ENCODE data around the gene SLC4A2. TPM values are rescaled to one million over a fixed set of nuclear protein-coding genes. Genes with fewer than 3 reads are reported as not detected.

Gene SLC4A2
- polyA plus RNA-seq, 2 donors, result 35.7 to 45.5 TPM

DNA sequence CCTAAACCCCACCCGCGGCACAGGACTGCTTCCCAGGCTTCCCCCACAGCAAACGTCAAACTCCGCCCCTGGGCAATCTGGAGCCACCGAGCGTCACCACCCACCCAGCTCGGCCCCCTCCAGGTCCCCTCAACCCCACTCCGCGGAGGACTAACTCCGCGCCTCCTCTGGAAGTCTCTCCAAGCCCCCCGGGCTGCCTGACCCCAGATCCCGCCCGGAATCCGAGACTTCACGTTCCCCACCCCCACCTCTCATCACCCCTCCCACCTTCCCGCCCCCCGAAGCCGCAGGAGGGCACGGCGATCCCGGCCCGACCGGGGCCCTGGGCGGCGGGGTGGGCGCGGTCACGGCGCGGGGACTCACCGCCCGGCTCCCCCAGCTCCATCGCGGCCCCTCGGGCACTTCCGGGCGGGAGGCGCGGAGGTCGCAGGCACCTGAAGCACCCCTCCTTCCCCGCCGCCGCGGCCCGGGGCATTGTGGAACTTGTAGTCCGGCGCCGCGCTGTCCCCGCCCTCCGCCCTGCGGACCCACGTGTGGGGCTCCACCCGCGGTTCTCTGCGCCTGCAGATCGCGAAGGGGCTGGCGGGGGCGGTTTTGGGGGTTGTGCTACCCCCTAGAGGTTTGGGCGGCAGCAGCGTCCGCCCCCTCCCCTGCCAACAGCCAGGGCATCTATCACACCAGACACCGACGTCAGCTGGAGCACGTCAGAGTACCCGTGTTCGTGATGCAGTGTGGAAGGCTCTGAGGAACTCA, 23.9 kb downstream of the SLC4A2 start, which contains the start of gene TMUB1:
TMUB1 (minus strand) TSS at position 423 of the 753 bp plus-strand sequence. CDS start 930 bp downstream, outside the sequence.
- Histone ChIP-seq H3K9me3 (ENCODE audit: control insufficient read depth in 2 of 2, insufficient read depth in 1 of 2, low read depth in 1 of 2, low read length in 1 of 2) (no peaks in the 10 kb centered on the region), H3K27ac (ENCODE audit: low read depth in 2 of 2, low read length in 1 of 2) (peak within 1 kb of the TSS; percentile 85 to 95), H3K27me3 (ENCODE audit: control insufficient read depth in 1 of 2, insufficient read depth in 2 of 2, low read length in 2 of 2) (no peaks in the 10 kb centered on the region), H3K36me3 (ENCODE audit: control insufficient read depth in 2 of 2, insufficient read depth in 2 of 2, low read length in 1 of 2) (no peaks in the 10 kb centered on the region), H3K4me1 (ENCODE audit: control insufficient read depth in 2 of 2, insufficient read depth in 2 of 2, low read length in 1 of 2) (peaks cover 22 to 28% of the 10 kb centered on the region in 2 donors), H3K4me3 (ENCODE audit: low read depth in 1 of 2, low read length in 2 of 2) (peak within 1 kb of the TSS; percentile 71 to 92)
- 1% methylated on average over 61 to 69 of the region's 69 CpGs for WGBS, 2 donors

DNA sequence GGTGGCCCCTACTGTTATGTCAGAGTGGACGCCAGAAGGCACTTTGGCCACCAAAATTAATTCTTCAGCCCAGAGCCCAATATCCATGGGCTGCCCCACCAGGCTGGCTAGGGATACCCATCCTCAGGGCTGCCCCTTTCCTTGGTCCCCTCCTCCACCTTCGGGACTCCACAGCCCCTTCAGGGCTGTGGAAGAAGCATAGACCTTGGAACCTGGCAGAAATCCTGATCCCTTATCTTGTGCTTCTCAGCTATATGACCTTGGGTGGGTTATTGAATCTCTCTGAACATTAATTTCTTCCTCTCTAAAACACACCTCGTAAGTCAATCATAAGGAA, 24.4 kb downstream of the SLC4A2 start:
- Histone ChIP-seq H3K27ac (ENCODE audit: low read depth in 2 of 2, low read length in 1 of 2) (no peak overlapping the region), H3K4me3 (ENCODE audit: low read depth in 1 of 2, low read length in 2 of 2) (peak overlapping the region; percentile 71 to 92), H3K27me3 (ENCODE audit: control insufficient read depth in 1 of 2, insufficient read depth in 2 of 2, low read length in 2 of 2) (no peaks in the 10 kb centered on the region), H3K36me3 (ENCODE audit: control insufficient read depth in 2 of 2, insufficient read depth in 2 of 2, low read length in 1 of 2) (no peaks in the 10 kb centered on the region), H3K9me3 (ENCODE audit: control insufficient read depth in 2 of 2, insufficient read depth in 1 of 2, low read depth in 1 of 2, low read length in 1 of 2) (no peaks in the 10 kb centered on the region), H3K4me1 (ENCODE audit: control insufficient read depth in 2 of 2, insufficient read depth in 2 of 2, low read length in 1 of 2) (peaks cover 19 to 33% of the 10 kb centered on the region in 2 donors)
- 20 to 35% methylated on average over 3 of the region's 3 CpGs for WGBS, 2 donors

DNA sequence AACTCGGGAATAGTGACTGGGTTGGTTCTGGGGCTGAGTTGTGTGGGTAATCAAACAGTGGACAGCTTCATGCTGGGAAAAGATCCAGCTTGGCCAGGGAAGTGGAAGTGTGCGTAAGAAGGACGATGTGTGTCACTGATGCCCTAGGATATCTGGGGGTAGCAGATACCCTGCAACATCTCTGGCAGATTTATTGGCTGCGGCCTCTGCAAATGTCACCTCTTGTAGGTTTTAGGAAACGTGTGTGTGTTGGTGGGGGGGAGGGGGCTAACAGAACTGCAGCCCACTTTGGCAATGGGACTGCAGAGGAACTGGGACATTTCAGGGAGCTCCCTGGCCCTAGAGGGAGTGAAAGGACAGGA, 25.9 kb downstream of the SLC4A2 start:
- H3K27ac ChIP-seq (ENCODE audit: low read depth in 2 of 2, low read length in 1 of 2), result peak overlapping the region; percentile 82 to 84
- H3K36me3 ChIP-seq (ENCODE audit: control insufficient read depth in 2 of 2, insufficient read depth in 2 of 2, low read length in 1 of 2), result no peaks in the 10 kb centered on the region
- no peaks in the 10 kb centered on the region for H3K27me3 ChIP-seq (ENCODE audit: control insufficient read depth in 1 of 2, insufficient read depth in 2 of 2, low read length in 2 of 2)
- peaks cover 16 to 31% of the 10 kb centered on the region in 2 donors for H3K4me1 ChIP-seq (ENCODE audit: control insufficient read depth in 2 of 2, insufficient read depth in 2 of 2, low read length in 1 of 2)
- no peaks in the 10 kb centered on the region for H3K9me3 ChIP-seq (ENCODE audit: control insufficient read depth in 2 of 2, insufficient read depth in 1 of 2, low read depth in 1 of 2, low read length in 1 of 2)
- WGBS, 2 donors, result 53 to 55% methylated on average over 5 of the region's 5 CpGs
- H3K4me3 ChIP-seq (ENCODE audit: low read depth in 1 of 2, low read length in 2 of 2), result no peak overlapping the region

DNA sequence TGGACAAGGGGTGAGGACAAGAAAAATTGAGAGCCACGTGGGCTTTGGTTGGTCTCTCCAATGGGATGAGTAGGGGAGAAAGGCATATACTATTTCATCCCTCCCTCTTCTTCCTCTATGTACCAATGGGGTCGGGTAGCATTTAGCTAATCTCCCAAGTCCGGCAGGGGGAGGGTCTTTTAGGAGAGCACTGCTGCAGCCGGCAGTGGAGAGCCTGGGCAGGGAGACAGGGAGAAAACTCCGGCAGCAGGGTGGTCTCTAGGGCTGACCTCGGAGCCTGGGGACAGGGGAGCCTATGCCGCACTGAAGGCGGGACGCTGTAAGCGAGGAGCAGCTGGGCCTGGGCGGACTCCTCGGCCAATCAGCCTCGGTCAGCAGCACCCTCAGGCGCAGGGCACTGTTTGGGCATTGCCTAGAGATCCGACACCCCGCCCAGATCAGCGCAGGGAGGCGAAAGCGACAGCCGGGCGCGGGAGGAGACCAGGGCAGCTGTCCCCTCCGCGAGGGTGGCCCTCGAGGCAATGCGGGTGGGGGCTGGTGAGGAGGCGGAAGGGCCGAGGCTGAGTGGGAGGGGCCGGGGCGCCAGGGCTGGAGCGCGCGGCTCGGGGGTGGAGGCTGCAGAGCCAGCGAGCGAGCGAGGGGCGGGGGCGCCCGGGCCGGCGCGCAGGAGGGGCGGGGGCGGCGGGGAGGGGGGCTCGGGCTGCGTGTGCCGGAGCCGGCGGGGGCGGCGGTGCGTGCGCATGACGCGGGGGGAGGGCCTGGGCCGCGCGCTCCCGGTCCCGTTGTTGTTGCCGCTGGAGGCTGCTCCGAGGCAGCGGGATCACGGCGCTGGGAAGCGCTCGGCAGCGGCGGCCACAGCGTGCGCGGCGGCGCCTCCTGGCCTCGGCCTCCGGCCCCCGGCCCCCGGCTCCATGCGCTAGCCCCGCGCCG, 26.6 kb downstream of the SLC4A2 start, which contains the start of gene AGAP3:
AGAP3 (plus strand) TSS at position 785 of the 930 bp plus-strand sequence. CDS start 267 bp downstream, outside the sequence.
- H3K4me1 ChIP-seq (ENCODE audit: control insufficient read depth in 2 of 2, insufficient read depth in 2 of 2, low read length in 1 of 2), result peaks cover 17 to 31% of the 10 kb centered on the region in 2 donors
- no peaks in the 10 kb centered on the region for H3K27me3 ChIP-seq (ENCODE audit: control insufficient read depth in 1 of 2, insufficient read depth in 2 of 2, low read length in 2 of 2)
- peak within 1 kb of the TSS; percentile 55 to 78 for H3K4me3 ChIP-seq (ENCODE audit: low read depth in 1 of 2, low read length in 2 of 2)
- WGBS, 2 donors, result 1% methylated on average over 48 to 82 of the region's 84 CpGs
- H3K9me3 ChIP-seq (ENCODE audit: control insufficient read depth in 2 of 2, insufficient read depth in 1 of 2, low read depth in 1 of 2, low read length in 1 of 2), result no peaks in the 10 kb centered on the region
- H3K27ac ChIP-seq (ENCODE audit: low read depth in 2 of 2, low read length in 1 of 2), result peak within 1 kb of the TSS; percentile 82 to 84
- H3K36me3 ChIP-seq (ENCODE audit: control insufficient read depth in 2 of 2, insufficient read depth in 2 of 2, low read length in 1 of 2), result no peaks in the 10 kb centered on the region

DNA sequence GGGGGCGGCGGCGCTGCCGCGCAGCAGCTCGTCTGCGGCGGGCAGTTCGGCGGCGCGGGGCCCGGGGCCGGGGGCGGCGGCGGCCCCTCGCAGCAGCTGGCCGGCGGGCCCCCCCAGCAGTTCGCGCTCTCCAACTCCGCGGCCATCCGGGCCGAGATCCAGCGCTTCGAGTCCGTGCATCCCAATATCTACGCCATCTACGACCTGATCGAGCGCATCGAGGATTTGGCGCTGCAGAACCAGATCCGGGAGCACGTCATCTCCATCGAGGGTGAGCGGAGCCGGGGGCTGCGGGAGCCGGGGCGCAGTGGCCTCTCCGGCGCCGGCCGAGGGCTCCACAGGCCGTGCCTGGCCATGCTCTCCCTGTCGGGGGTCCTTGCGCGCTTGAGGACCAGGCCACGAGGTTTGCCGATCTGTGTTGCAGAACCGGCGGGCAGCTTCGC, 27.4 kb downstream of the SLC4A2 start:
- Histone ChIP-seq H3K27ac (ENCODE audit: low read depth in 2 of 2, low read length in 1 of 2) (peak overlapping the region; percentile 82 to 84), H3K4me1 (ENCODE audit: control insufficient read depth in 2 of 2, insufficient read depth in 2 of 2, low read length in 1 of 2) (peaks cover 18 to 26% of the 10 kb centered on the region in 2 donors), H3K9me3 (ENCODE audit: control insufficient read depth in 2 of 2, insufficient read depth in 1 of 2, low read depth in 1 of 2, low read length in 1 of 2) (no peaks in the 10 kb centered on the region), H3K36me3 (ENCODE audit: control insufficient read depth in 2 of 2, insufficient read depth in 2 of 2, low read length in 1 of 2) (no peaks in the 10 kb centered on the region), H3K4me3 (ENCODE audit: low read depth in 1 of 2, low read length in 2 of 2) (peak overlapping the region; percentile 55 to 78), H3K27me3 (ENCODE audit: control insufficient read depth in 1 of 2, insufficient read depth in 2 of 2, low read length in 2 of 2) (no peaks in the 10 kb centered on the region)
- 1% methylated on average over 37 to 55 of the region's 56 CpGs for WGBS, 2 donors

DNA sequence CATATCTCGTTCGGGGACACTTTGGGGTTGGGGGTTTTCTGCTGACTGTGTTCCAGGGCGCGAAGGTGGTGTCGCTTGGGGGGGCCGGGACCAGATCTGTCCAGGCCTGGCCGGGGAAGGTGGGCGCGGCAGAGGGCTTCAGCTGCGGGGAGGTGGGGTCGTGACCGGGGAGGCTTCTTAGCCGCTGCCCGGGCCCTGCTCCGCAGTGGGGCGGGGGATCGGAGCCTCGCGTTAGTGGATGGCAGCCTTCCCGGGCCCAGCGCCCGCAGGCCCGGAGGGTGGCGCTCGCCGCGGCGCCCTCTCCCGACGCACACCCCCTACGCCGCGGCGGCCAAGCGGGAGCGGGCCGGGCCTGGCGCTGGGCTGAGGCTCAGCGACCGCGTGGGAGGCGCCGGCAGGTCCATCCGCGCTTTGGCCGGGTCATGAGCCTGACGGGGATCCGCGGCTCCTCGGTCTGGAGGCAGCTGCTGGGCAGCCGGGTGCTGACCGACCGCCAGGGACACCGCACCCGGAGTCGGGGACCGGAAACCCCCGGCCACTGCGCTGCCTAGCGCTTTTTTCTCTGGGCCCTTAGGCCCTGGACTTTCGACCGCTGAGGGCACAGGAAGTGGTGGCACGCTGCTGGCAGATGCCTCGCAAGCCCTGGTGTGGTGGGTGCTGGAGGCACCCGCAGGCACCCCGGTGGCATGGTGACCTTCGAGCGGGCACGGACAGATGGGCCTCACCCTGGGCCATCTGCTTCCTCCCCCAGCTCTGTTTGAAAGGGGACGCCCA, 28.0 kb downstream of the SLC4A2 start:
- Histone ChIP-seq H3K4me1 (ENCODE audit: control insufficient read depth in 2 of 2, insufficient read depth in 2 of 2, low read length in 1 of 2) (peaks cover 12 to 20% of the 10 kb centered on the region in 2 donors), H3K27ac (ENCODE audit: low read depth in 2 of 2, low read length in 1 of 2) (peak overlapping the region; percentile 82 to 84), H3K27me3 (ENCODE audit: control insufficient read depth in 1 of 2, insufficient read depth in 2 of 2, low read length in 2 of 2) (no peaks in the 10 kb centered on the region), H3K9me3 (ENCODE audit: control insufficient read depth in 2 of 2, insufficient read depth in 1 of 2, low read depth in 1 of 2, low read length in 1 of 2) (no peaks in the 10 kb centered on the region), H3K4me3 (ENCODE audit: low read depth in 1 of 2, low read length in 2 of 2) (peak overlapping the region; percentile 55 to 78), H3K36me3 (ENCODE audit: control insufficient read depth in 2 of 2, insufficient read depth in 2 of 2, low read length in 1 of 2) (no peaks in the 10 kb centered on the region)
- 2% methylated on average over 64 to 70 of the region's 70 CpGs for WGBS, 2 donors

DNA sequence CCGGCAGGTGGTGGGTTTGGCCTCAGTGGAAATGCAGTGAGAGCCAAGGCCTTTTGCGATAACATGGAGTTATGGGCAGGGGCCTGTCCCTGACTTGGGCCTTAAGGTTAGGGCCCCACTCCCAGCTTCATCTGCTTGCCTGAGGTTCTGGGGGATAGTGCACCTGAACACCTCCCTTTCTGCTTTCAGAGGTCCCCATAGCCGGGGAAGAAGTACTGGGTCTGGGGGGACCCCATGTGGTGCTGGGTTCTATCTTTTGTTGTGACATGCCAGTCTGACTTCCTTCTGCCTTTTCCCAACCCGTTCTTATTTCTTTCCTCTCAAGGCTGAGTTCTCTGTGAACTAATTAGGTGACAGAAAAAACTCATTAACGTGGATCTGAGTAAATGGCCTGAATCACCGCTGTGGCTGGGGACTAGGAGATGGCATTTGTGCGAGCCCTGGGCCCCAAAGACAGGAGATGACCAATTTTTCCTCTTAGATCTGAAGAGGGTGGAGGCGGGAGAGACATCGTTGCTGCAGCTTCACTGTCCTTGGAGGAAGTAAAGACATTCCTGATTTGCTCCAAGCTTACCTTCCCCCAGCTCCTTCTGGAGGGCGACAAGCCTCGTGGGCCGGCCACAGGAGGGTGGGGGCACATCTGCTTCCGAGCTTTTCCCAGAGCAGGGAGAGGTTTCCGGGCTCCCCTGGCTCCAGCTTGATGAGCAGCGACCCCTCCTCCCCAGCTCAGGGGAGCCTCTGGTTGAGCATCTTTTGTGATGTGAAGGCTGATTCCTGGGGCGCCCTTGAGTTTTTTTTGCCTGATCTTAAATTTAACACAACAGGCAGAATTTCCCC, 28.8 kb downstream of the SLC4A2 start:
- Histone ChIP-seq H3K4me3 (ENCODE audit: low read depth in 1 of 2, low read length in 2 of 2) (peak overlapping the region; percentile 55 to 78), H3K4me1 (ENCODE audit: control insufficient read depth in 2 of 2, insufficient read depth in 2 of 2, low read length in 1 of 2) (peaks cover 10 to 17% of the 10 kb centered on the region in 2 donors)

DNA sequence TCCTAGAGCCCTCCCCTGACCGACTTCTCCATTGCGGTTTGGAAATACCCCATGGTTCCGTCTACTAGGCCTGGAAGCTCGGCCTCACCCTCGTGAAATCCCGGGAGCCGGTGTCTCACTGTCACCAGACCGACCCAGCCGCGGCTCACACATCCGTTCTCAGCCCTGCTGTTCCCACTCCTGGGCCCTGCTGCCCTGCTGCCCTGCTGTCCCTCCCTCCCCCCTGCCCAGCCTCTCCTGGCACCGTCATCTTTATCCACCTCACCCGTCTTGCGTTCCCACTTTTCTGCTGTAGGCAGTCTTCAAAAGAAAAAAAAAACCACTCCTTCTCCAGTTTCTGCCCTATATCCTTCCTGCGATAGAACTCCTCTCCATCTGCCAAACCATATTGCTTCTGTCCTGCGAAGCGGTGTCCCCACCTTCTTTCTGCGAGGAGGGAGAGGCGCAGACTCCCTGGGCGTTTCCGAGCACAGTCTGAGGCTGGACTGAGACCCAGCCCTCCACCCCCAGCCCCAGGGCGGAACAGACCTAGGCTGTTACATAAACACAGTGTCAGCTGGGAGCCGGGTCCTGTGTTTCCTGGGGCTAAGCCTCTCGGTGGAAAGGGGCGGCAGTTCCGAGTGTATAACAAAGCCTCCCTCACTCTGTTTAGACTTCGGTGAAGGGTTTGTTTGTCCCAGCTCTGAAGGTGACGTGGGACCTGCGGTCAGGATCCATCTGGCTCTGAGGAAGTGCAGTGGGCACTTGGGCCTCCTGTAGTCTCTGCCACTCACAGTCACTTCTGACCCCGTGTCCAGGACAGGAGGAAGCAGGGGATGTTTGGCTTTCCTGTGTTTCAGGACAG, 29.7 kb downstream of the SLC4A2 start:
- H3K9me3 ChIP-seq (ENCODE audit: control insufficient read depth in 2 of 2, insufficient read depth in 1 of 2, low read depth in 1 of 2, low read length in 1 of 2), result no peaks in the 10 kb centered on the region
- H3K36me3 ChIP-seq (ENCODE audit: control insufficient read depth in 2 of 2, insufficient read depth in 2 of 2, low read length in 1 of 2), result no peaks in the 10 kb centered on the region
- peak overlapping the region in 1 of 2 donors; percentile 29 for H3K4me3 ChIP-seq (ENCODE audit: low read depth in 1 of 2, low read length in 2 of 2)
- peaks cover 10 to 13% of the 10 kb centered on the region in 2 donors for H3K4me1 ChIP-seq (ENCODE audit: control insufficient read depth in 2 of 2, insufficient read depth in 2 of 2, low read length in 1 of 2)
- peak overlapping the region; percentile 75 to 84 for H3K27ac ChIP-seq (ENCODE audit: low read depth in 2 of 2, low read length in 1 of 2)
- H3K27me3 ChIP-seq (ENCODE audit: control insufficient read depth in 1 of 2, insufficient read depth in 2 of 2, low read length in 2 of 2), result no peaks in the 10 kb centered on the region
- WGBS, 2 donors, result 17 to 29% methylated on average over 30 of the region's 30 CpGs

More for the DNA sequence above, 28.8 kb downstream of the SLC4A2 start:
- WGBS, 2 donors, result 28 to 34% methylated on average over 16 of the region's 16 CpGs
- Histone ChIP-seq H3K9me3 (ENCODE audit: control insufficient read depth in 2 of 2, insufficient read depth in 1 of 2, low read depth in 1 of 2, low read length in 1 of 2) (no peaks in the 10 kb centered on the region), H3K36me3 (ENCODE audit: control insufficient read depth in 2 of 2, insufficient read depth in 2 of 2, low read length in 1 of 2) (no peaks in the 10 kb centered on the region), H3K27ac (ENCODE audit: low read depth in 2 of 2, low read length in 1 of 2) (peak overlapping the region; percentile 82 to 84), H3K27me3 (ENCODE audit: control insufficient read depth in 1 of 2, insufficient read depth in 2 of 2, low read length in 2 of 2) (no peaks in the 10 kb centered on the region)
